HG02571 (cell line): ENCODE results near the gene LZTR1.
"Not testable (repeated sequence)": the region's sequence is repeated elsewhere in the genome, so short reads cannot be mapped to it uniquely, and the experiment has no call there.

Experiments used
- ATAC-seq: cut with Tn5 transposase; IDR thresholded peaks from one replicate; pipeline ENCODE4 v1.9.1; 2021; ENCODE audit warnings: mild to moderate bottlenecking, moderate library complexity; ENCODE audit not compliant: unreplicated experiment

The LZTR1 gene

DNA sequence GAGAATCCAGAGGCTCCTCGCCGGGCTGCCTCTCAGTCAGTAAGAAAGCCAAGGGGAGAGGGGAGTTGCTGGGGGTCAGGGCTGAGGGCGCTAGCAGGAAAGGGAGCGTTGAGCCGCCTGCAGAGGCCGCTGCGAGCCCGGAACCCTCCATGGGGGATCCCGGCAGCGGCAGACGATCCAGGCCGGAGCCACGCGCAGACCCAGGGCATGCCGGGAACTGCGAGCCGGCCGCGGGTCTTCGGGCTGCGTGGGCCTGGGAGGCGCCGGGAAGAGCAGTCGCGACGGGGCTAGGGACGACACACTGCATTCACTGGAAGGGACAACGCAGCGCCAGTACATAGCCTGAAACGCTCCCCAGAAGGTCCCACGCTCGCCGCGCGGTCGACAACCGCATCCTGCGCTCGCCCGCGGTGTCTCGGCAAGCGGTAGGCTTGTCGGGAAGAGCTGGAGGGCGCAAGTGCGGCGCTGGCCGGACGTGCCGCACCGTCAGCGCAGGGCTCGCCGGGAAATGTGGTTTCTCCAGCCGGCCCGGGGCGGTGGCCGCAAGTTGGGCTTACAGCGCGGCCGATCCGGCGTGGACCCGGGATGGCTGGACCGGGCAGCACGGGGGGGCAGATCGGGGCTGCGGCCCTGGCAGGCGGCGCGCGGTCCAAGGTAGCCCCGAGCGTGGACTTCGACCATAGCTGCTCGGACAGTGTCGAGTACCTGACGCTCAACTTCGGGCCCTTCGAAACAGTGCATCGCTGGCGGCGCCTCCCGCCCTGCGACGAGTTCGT is at the start of gene LZTR1:
Gene LZTR1 (plus strand): TSS at position 511 of the 776 bp plus-strand sequence. CDS start 75 bp downstream, at position 586.
- peak; percentile 70 for ATAC-seq

DNA sequence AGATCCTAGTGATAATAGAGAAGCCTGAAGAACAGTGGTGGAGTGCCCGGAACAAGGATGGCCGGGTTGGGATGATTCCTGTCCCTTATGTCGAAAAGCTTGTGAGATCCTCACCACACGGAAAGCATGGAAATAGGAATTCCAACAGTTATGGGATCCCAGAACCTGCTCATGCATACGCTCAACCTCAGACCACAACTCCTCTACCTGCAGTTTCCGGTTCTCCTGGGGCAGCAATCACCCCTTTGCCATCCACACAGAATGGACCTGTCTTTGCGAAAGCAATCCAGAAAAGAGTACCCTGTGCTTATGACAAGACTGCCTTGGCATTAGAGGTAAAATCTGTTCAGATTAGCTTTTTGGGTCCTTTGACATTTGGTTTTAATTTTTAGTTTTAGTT is 48.2 kb upstream of the LZTR1 start:
- ATAC-seq, result no peak

DNA sequence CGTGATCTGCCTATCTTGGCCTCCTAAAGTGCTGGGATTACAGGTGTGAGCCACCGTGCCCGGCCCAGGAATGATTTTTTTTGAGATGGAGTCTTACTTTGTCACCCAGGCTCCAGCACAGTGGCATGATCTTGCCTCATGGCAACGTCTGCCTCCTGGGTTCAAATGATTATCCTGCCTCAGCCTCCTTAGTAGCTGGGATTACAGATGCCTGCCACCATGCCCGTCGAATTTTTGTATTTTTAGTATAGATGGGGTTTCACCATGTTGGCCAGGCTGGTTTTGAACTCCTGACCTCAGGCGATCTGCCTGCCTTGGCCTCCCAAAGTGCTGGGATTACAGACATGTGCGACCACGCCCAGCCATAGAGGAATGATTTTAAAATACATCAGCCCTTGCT is 47.0 kb upstream of the LZTR1 start:
- not testable (repeated sequence) for ATAC-seq

DNA sequence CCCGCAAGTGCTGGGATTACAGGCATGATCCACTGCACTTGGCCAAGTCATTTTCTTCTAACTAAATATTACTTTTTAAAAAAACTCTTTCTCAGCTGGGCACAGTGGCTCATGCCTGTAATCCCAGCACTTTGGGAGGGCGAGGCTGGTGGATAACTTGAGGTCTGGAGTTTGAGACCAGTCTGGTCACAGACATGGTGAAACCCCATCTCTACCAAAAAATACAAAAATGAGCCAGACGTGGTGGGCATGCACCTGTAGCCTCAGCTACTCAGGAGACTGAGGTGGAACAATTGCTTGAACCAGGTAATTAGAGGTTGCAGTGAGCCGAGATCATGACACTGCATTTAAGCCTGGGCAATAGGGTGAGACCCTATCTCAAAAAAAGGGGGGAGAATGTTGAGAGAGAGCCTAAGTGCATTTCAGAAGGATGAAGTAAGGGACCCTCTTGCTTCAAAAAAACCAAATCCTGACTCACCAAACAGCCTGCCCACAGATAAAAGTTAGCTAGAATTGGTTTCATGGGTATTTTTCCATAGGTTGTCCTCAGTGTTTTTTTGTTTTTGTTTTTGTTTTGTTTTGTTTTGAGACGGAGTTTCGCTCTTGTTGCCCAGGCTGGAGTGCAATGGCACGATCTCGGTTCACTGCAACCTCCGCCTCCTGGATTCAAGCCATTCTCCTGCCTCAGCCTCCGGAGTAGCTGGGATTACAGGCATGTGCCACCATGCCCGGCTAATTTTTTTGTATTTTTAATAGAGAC is 46.1 kb upstream of the LZTR1 start:
- not testable (repeated sequence) for ATAC-seq

DNA sequence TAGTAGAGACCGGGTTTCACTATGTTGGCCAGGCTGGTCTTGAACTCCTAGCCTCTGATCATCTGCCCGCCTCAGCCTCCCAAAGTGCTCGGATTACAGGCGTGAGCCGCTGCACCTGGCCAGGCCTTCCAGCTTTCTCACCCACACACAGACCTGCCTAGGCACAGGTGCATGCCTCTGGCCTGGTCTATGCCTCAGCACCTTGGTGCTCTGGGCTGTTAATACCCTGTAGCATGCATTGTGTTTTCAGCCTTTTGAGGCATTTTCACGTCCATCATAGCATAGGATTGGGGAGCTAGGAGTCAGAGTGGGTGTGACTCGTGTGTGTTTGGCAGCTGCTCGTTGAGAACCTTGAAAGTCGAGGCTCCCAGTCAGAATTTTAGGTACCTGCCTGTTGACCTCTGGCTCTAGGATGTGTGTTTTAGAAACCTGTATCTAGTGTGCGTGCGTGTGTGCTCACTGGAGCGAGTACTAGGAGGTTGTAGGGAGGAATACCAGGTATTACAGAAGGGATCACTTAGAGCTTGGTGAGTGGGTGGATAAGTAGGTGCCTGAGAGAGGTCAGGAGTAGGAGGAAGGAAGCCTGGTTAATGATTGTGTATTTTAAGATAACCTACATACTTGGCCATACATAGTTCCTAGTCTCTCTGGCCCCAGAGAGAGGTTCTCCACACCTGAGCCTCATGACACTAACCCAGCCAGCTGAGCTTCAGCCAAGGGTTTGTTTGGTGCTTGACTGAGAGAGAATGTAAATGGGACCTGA is 44.9 kb upstream of the LZTR1 start:
- no peak for ATAC-seq

DNA sequence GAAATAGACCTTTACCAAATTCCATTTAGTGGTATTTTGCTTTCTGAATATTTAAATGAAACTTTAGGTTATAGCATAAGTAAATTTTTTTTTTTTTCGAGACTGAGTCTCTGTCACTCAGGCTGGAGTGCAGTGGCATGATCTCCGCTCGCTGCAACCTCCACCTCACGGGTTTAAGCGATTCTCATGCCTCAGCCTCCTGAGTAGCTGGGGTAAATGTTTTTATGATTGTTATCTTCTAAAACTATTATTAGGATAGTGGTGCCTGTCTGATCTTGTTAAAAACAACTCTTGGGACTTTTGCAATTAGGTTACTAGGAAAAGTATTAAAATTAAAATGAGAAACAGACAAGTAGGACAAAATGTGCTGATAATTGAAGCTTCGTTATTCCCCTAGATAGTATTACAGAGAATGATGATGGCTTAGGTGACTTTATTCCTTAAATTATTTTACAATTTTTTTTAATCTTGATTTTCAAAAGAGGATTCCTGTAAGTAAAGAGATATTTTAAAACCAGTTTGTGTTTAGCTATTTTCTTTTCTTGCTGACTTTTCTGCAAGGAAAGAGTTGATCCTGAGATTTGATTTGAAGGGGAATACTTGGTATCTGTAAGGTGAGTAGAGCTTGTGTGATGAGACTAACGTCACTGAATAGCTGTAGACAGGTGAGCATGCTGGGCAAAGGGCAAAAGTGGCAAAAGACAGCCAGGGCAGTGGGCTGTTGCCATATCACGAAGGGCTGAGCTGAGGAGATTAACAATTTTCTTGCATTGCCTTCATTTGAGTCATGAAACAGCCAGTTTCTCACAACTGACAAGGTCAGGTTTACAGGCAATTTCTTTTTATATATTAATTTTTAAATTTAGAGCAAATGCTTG is 44.1 kb upstream of the LZTR1 start:
- ATAC-seq, result no peak

DNA sequence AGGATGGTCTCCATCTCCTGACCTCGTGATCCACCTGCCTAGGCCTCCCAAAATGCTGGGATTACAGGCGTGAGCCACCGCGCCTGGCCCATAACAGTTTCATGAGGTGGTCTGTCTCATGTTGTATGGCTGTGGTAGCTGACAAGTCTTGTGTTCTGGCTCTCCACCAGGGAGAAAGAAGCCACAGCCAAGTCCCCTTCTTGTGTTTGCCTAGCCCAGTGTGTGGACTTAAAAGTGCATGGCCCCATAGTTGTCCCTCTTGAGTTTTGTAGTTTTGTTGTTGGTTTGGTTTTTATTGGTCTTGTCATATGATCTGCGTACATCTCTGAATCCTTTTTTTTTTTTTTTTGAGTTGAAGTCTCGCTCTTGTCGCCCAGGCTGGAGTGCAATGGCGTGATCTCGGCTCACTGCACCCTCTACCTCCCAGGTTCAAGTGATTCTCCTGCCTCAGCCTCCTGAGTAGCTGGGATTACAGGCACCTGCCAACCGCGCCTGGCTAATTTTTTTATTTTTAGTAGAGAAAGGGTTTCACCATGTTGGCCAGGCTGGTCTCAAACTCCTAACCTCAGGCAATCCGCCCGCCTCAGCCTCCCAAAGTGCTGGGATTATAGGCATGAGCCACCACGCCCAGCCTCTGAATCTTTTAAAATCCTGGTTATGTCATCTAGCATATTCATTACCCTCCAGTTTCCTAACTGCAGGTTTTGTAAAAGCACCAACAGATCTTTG is 42.5 kb upstream of the LZTR1 start:
- not testable (repeated sequence) for ATAC-seq

DNA sequence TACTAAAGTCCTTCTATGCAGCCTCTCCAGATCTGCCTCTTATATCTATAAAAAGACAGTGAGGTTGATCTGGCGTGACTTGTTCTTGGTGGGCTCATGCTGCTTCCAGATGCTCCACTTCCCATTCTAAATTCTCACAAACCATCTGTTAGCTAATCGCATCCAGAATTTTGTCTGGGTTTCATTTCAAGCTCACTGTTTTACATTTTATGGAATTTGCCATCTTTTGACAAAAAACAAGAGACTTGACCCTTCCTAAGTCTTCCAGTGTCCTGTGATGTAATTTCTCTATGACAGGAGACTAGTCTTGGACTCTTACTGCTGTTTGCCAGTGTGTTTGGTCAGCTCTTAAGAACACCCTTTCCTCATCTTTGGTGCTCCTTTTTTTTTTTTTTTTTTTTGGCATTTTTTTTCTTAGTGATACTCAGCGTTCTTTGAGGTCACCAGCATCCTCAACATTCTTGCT is 41.9 kb upstream of the LZTR1 start:
- ATAC-seq, result no peak

DNA sequence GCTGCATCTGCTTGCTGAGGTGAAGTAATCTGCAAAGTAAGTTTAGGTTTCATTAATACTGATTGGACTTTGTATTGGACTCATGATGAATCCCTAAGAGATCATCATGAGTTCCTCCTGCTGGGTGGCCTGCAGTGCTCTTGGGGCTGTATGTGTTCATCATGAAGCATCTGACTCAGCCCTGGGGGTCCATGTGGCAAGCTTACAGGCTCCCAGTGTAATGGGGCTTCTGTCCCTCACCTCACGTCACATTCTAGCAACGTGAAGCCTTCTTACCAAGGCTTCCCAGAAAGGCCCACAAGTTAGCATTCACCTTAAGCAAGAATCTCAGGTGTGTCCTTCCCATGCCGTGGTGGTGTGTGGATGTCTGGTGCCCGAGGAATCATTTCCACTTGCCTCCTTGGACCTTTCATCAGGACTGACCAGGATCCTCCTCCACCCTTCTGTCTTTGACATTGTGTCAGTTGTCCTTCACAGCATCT is 41.2 kb upstream of the LZTR1 start:
- no peak for ATAC-seq

DNA sequence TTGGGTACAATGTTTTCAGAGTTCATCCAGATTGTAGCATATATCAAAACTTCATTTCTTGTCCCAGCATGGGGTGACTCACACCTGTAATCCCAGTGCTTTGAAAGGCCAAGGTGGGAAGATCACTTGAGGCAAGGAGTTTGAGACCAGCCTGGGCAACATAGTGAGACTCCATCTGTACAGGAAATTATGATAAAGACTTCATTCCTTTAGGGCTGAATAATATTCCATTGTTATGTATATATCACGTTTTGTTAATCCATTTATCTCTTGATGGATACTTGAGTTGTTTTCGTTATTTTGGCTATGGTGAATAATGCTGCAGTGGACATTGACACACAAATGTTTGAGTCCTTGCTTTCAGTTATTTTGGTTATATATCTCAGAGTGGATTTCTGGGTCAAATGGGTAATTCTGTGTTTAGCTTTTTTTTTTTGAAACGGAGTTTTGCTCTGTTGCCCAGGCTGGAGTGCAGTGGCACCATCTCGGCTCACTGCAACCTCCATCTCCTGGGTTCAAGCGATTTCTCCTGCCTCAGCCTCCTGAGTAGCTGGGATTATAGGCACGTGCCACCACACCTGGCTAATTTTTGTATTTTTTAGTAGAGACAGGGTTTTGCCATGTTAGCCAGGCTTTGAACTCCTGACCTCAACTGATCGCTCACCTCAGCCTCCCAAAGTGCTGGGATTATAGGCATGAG is 39.7 kb upstream of the LZTR1 start:
- ATAC-seq, result not testable (repeated sequence)

DNA sequence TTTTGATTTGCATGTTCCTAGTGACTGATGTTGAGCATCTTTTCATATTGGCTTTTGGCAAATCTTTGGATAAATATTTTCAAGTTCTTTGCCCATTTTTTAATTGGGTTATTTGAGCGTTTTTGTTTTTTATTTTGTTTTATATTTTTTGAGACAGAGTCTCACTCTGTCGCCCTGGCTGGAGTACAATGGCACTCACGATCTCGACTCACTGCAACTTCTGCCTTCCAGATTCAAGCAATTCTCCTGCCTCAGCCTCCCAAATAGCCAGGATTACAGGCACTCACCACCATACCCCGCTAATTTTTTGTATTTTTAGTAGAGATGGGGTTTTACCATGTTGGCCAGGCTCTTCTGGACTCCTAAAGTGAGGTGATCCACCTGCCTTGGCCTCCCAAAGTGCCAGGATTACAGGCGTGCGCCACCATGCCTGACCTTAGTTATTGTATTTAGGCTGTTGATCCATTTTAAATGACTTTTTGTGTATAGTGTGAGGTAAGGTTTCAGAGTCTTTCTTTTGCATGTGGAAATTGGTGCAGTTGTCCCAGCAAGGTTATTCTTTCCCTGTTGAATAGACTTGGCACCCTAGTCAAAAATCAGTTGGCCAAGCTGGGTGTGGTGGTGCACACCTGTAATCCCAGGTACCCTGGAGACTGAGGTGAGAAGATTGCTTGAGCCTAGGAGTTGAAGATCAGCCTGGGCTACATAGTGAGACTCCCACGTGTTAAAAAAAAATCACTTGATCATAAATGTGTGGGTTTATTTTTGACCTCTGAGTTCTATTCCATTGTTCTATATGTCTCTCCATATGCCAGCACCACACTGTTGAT is 38.8 kb upstream of the LZTR1 start:
- ATAC-seq, result no peak

DNA sequence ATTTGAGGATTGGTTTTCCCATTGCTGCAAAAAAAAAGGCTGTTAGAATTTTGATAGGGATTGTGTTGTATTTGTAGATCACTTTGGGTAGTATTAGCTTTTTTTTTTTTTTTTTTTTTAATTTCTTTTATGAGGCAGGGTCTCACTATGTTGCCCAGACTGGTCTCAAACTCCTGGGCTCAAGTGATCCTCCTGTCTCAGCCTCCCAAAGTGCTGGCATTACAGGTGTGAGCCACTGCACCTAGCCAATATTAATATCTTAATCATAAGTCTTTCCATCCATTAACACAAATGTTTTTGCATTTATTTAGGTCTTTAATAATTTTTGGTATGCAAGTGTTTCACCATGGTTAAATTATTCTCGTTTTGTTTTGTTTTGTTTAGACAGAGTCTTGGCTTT is 38.1 kb upstream of the LZTR1 start:
- ATAC-seq, result no peak

DNA sequence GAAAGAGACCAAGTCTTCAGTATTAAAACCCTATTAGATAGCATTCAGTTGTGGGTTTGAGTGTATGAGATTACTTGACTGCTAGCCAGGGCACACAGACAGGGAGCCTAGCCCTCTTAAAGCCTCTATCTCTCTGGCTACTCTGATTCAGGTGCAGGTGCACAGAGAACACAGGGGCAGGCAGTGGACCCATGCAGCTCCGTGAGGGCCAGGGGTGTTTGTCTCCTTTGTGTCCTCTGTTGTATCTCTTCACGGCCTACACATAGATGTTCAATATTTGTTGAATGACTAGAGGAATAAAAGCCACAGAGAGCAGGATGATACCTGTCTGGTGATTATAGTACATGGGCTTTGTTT is 36.5 kb upstream of the LZTR1 start:
- no peak for ATAC-seq

DNA sequence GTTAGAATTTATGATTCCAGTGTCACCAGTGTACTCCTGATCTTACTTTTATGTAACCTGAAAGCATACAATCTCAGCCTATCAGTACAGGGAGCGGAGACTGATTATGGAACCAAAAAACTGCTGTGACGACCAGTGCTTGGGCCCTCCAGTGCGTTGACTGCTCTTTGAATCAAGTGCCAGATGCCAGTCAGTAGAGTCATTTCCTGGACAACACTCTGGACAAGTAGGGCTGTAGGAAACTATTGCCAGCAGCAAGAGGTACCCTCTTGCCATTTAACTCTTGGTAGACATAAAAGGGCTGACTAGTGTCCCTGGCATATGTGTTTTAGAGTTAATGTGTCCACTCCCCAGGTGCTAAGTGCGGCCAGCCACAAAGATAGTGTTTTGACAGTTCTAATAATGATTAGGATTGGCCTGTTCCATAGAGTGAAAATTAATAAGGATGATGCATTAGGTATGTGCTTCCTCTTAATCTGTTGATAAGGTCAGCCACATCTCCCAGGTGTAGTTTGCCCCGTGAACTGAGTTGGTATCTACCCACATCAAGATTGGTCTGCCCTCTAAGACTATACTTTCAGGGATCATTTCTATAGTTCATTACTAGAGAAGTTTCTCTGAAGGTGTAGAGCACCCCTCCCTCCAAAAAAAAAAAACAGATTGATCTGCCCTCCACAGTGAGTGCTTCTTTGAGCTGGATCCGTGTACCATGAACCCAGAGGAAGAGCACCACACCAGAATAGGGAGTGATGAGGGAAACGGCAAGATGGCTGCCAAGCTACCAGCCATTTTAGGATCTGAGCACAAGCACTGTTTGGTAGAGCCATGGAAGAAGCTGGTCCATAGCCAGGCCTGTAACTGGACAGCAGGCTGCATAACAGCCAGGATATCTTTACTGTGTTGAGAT is 35.8 kb upstream of the LZTR1 start:
- ATAC-seq, result no peak

DNA sequence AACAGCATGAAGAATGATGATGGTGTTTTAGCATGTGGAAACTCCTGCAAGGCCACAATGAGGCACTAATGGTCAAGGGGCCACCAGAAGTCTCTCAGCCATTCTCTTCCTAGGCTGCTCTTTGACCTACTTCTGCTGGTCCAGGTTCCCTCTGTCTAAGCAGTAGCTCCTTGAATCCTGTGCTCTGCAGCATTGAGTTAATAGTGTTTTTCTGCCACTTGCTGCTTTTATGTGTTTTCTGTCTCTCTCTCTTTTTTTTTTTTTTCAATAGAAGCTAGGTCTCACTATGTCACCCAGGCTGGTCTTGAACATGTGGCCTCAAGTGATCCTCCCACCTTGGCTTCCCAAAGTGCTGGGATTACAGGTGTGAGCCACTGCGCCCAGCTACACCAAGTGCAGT is 35.1 kb upstream of the LZTR1 start:
- no peak for ATAC-seq

DNA sequence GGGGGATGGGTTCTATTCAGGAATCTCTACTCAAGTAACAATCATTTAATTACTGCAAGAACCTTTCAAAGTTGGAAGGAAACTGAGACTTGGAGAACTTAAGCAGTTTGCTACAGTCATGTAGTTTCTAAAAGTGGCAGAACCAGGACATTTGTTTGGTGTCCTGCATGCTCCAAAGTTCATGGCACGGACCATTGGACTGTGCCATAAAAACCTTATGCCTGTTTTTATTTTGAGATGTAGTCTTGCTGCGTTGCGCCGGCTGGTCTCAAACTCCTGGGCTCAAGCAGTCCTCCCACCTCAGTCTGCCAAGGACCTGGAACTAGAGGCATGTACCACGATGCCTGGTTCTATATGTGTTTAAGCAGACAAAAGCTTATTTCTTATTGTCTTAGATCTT is 33.6 kb upstream of the LZTR1 start:
- ATAC-seq, result no peak

DNA sequence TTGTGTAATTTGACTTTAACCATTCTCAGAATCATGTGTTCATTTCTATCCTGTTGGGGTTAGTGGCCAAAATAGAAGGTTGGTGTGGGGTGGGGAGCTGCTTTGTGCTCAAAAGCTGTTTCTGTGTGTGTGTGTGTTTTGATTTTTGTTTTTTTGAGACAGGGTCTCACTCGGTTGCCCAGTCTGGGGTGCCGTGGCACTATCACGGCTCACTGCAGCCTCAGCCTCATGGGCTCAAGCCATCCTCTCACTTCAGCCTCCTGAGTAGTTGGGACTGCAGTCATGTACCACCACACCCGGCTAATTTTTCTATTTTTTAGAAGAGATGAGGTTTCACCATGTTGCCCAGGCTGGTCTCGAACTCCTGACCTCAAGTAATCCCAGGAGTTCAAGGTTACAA is 33.1 kb upstream of the LZTR1 start:
- ATAC-seq, result no peak
